Central memory CD8-positive, alpha-beta T cell (primary cell): ENCODE measurements around the gene UGT2B17.
"Not testable (repeated sequence)": the region's sequence is repeated elsewhere in the genome, so short reads cannot be mapped to it uniquely, and the experiment has no call there.

ENCODE experiments used
- ATAC-seq: fragments of 150-1000 bp; cut with Tn5 transposase; replicated peaks from 2 replicates; pipeline ENCODE4 v1.10.0; 2022; ENCODE audit warnings: mild to moderate bottlenecking, moderate FRiP score, moderate number of reproducible peaks; ENCODE audit not compliant: poor library complexity, severe bottlenecking; ENCODE audit errors: extremely low read depth
- DNase-seq, 2 donors: peaks; one replicate each; pipeline ENCODE4 v3.0.0; 2021; ENCODE audit warnings: low spot score in 2 of 2
- H3K27ac Mint-ChIP-seq: one replicate; pipeline ENCODE4 v1.8.0; 2022; ENCODE audit warnings: low read depth, mild to moderate bottlenecking, moderate library complexity, mixed read lengths
- H3K27me3 Mint-ChIP-seq: one replicate; pipeline ENCODE4 v1.8.0; 2022; ENCODE audit warnings: mixed read lengths
- H3K36me3 Mint-ChIP-seq: one replicate; pipeline ENCODE4 v1.8.0; 2022; ENCODE audit warnings: mild to moderate bottlenecking, moderate library complexity, mixed read lengths; ENCODE audit not compliant: insufficient read depth
- H3K4me1 Mint-ChIP-seq: one replicate; pipeline ENCODE4 v1.8.0; 2022; ENCODE audit warnings: mixed read lengths
- H3K4me3 Mint-ChIP-seq: one replicate; pipeline ENCODE4 v1.8.0; 2022; ENCODE audit warnings: mild to moderate bottlenecking, moderate library complexity, mixed read lengths
- H3K9me3 Mint-ChIP-seq: one replicate; pipeline ENCODE4 v1.8.0; 2022; ENCODE audit warnings: mixed read lengths

The UGT2B17 gene

GRCh38 chr4:68560364-68561070 is 15.6 kb downstream of the UGT2B17 start:
- not testable (repeated sequence) for H3K9me3 Mint-ChIP-seq, H3K36me3 Mint-ChIP-seq, ATAC-seq, DNase-seq, H3K27me3 Mint-ChIP-seq, H3K4me3 Mint-ChIP-seq, H3K4me1 Mint-ChIP-seq, H3K27ac Mint-ChIP-seq

- H3K4me1 Mint-ChIP-seq, ATAC-seq, H3K27ac Mint-ChIP-seq, DNase-seq, H3K4me3 Mint-ChIP-seq, H3K27me3 Mint-ChIP-seq, H3K9me3 Mint-ChIP-seq, H3K36me3 Mint-ChIP-seq: not testable (repeated sequence)
Measured at GRCh38 chr4:68553830-68554229, 22.3 kb downstream of the UGT2B17 start.

- not testable (repeated sequence) for ATAC-seq, H3K27ac Mint-ChIP-seq, H3K27me3 Mint-ChIP-seq, H3K9me3 Mint-ChIP-seq, DNase-seq, H3K4me1 Mint-ChIP-seq, H3K4me3 Mint-ChIP-seq, H3K36me3 Mint-ChIP-seq
Measured at GRCh38 chr4:68552818-68553811, 23.0 kb downstream of the UGT2B17 start.

- Mint-ChIP-seq H3K9me3 (peaks cover 14% of the 10 kb centered on the region), H3K27me3 (peaks cover 20% of the 10 kb centered on the region)
- not testable (repeated sequence) for ATAC-seq, H3K4me3 Mint-ChIP-seq, H3K4me1 Mint-ChIP-seq, H3K36me3 Mint-ChIP-seq, H3K27ac Mint-ChIP-seq, DNase-seq
Measured at GRCh38 chr4:68542742-68543141, 33.4 kb downstream of the UGT2B17 start.

GRCh38 chr4:68536375-68536774 is 39.7 kb downstream of the UGT2B17 start:
- Mint-ChIP-seq H3K27ac (no peak overlapping the region), H3K9me3 (peaks cover 14% of the 10 kb centered on the region)

GRCh38 chr4:68535974-68536373 is 40.1 kb downstream of the UGT2B17 start:
- Mint-ChIP-seq H3K4me1 (no peaks in the 10 kb centered on the region), H3K27ac (no peak overlapping the region), H3K36me3 (no peaks in the 10 kb centered on the region), H3K9me3 (peaks cover 14% of the 10 kb centered on the region), H3K4me3 (no peak overlapping the region), H3K27me3 (peaks cover 7% of the 10 kb centered on the region)
- ATAC-seq (no peak), DNase-seq (no peak)

More at GRCh38 chr4:68536375-68536774, 39.7 kb downstream of the UGT2B17 start:
- Mint-ChIP-seq H3K36me3 (no peaks in the 10 kb centered on the region), H3K27me3 (peaks cover 11% of the 10 kb centered on the region), H3K4me1 (no peaks in the 10 kb centered on the region), H3K4me3 (no peak overlapping the region)
- no peak for DNase-seq
- no peak for ATAC-seq

GRCh38 chr4:68522232-68522631 is 53.9 kb downstream of the UGT2B17 start:
- not testable (repeated sequence) for H3K27me3 Mint-ChIP-seq, ATAC-seq, H3K4me1 Mint-ChIP-seq, DNase-seq, H3K9me3 Mint-ChIP-seq, H3K4me3 Mint-ChIP-seq, H3K27ac Mint-ChIP-seq, H3K36me3 Mint-ChIP-seq

- Mint-ChIP-seq H3K27ac (no peak overlapping the region), H3K4me1 (no peaks in the 10 kb centered on the region), H3K36me3 (no peaks in the 10 kb centered on the region), H3K27me3 (no peaks in the 10 kb centered on the region), H3K9me3 (no peaks in the 10 kb centered on the region), H3K4me3 (no peak overlapping the region)
- no peak for ATAC-seq
- no peak for DNase-seq
Measured at GRCh38 chr4:68520985-68521384, 55.1 kb downstream of the UGT2B17 start.

- Mint-ChIP-seq H3K27ac (no peak overlapping the region), H3K27me3 (no peaks in the 10 kb centered on the region), H3K9me3 (no peaks in the 10 kb centered on the region), H3K4me1 (no peaks in the 10 kb centered on the region), H3K4me3 (no peak overlapping the region), H3K36me3 (no peaks in the 10 kb centered on the region)
- DNase-seq (no peak), ATAC-seq (no peak)
Measured at GRCh38 chr4:68518889-68519288, 57.2 kb downstream of the UGT2B17 start.

GRCh38 chr4:68505452-68505851 is 70.7 kb downstream of the UGT2B17 start:
- H3K36me3 Mint-ChIP-seq, H3K9me3 Mint-ChIP-seq, H3K27me3 Mint-ChIP-seq, H3K27ac Mint-ChIP-seq, DNase-seq, H3K4me1 Mint-ChIP-seq, ATAC-seq, H3K4me3 Mint-ChIP-seq: not testable (repeated sequence)

- H3K27me3 Mint-ChIP-seq, DNase-seq, H3K4me1 Mint-ChIP-seq, ATAC-seq, H3K27ac Mint-ChIP-seq, H3K4me3 Mint-ChIP-seq, H3K9me3 Mint-ChIP-seq, H3K36me3 Mint-ChIP-seq: not testable (repeated sequence)
Measured at GRCh38 chr4:68504836-68505235, 71.3 kb downstream of the UGT2B17 start.

GRCh38 chr4:68503462-68503861 is 72.7 kb downstream of the UGT2B17 start:
- H3K36me3 Mint-ChIP-seq, DNase-seq, ATAC-seq, H3K4me1 Mint-ChIP-seq, H3K27ac Mint-ChIP-seq, H3K9me3 Mint-ChIP-seq, H3K27me3 Mint-ChIP-seq, H3K4me3 Mint-ChIP-seq: not testable (repeated sequence)

GRCh38 chr4:68499021-68499420 is 77.1 kb downstream of the UGT2B17 start:
- Mint-ChIP-seq H3K36me3 (no peaks in the 10 kb centered on the region), H3K4me1 (no peaks in the 10 kb centered on the region), H3K4me3 (no peak overlapping the region), H3K27ac (no peak overlapping the region), H3K9me3 (peaks cover 2% of the 10 kb centered on the region), H3K27me3 (no peaks in the 10 kb centered on the region)
- DNase-seq (no peak), ATAC-seq (no peak)
